Endothelial cell of umbilical vein (primary cell): Measurements from ENCODE around the gene KCP.

Source experiments
- EZH2 ChIP-seq: IDR thresholded peaks from 2 replicates; pipeline ENCODE4 v1.6.1; 2012; ENCODE audit warnings: borderline replicate concordance, low read depth, mild to moderate bottlenecking, moderate library complexity, low read length, inconsistent platforms; ENCODE audit not compliant: severe bottlenecking
- FOS ChIP-seq: IDR thresholded peaks from 2 replicates; pipeline ENCODE4 v1.6.1; 2011; ENCODE audit warnings: mild to moderate bottlenecking, low read length, moderate library complexity, borderline replicate concordance; ENCODE audit not compliant: insufficient read depth
- GATA2 ChIP-seq: IDR thresholded peaks from 2 replicates; pipeline ENCODE4 v1.7.0; 2011; ENCODE audit warnings: low read depth, mild to moderate bottlenecking, moderate library complexity, mixed read lengths, low read length; ENCODE audit not compliant: insufficient read length, insufficient read depth
- JUN ChIP-seq: IDR thresholded peaks from 2 replicates; pipeline ENCODE4 v1.6.1; 2011; ENCODE audit warnings: borderline replicate concordance, low read depth; ENCODE audit not compliant: insufficient read length, insufficient read depth
- MYC ChIP-seq: IDR thresholded peaks from one replicate; pipeline ENCODE4 v1.6.1; 2011; ENCODE audit warnings: mild to moderate bottlenecking, low read depth, low read length
- POLR2A ChIP-seq: IDR thresholded peaks from 2 replicates; pipeline ENCODE4 v1.6.1; 2012; ENCODE audit warnings: low read depth, mild to moderate bottlenecking, control low read depth, low read length
- POLR2AphosphoS5 ChIP-seq: IDR thresholded peaks from 2 replicates; pipeline ENCODE4 v1.6.1; 2012; ENCODE audit warnings: low read depth, mild to moderate bottlenecking, control low read depth, low read length, moderate library complexity; ENCODE audit not compliant: insufficient read depth
- TF ChIP-seq, protein P1 (sequence below), 2 donors: IDR thresholded peaks; 1 replicate in 1 of 2; 2 replicates in 1 of 2; pipeline ENCODE4 v1.5.1; 2011; ENCODE audit warnings: low read length in 2 of 2, mild to moderate bottlenecking in 2 of 2, moderate library complexity in 2 of 2, control low read depth in 1 of 2, inconsistent platforms in 1 of 2, low read depth in 1 of 2; ENCODE audit not compliant: insufficient read depth in 1 of 2; ENCODE audit errors: extremely low read depth in 1 of 2
- TF ChIP-seq, protein P2 (sequence below): IDR thresholded peaks from 2 replicates; pipeline ENCODE4 v1.6.1; 2011; ENCODE audit not compliant: insufficient read depth, insufficient read length

DNA sequence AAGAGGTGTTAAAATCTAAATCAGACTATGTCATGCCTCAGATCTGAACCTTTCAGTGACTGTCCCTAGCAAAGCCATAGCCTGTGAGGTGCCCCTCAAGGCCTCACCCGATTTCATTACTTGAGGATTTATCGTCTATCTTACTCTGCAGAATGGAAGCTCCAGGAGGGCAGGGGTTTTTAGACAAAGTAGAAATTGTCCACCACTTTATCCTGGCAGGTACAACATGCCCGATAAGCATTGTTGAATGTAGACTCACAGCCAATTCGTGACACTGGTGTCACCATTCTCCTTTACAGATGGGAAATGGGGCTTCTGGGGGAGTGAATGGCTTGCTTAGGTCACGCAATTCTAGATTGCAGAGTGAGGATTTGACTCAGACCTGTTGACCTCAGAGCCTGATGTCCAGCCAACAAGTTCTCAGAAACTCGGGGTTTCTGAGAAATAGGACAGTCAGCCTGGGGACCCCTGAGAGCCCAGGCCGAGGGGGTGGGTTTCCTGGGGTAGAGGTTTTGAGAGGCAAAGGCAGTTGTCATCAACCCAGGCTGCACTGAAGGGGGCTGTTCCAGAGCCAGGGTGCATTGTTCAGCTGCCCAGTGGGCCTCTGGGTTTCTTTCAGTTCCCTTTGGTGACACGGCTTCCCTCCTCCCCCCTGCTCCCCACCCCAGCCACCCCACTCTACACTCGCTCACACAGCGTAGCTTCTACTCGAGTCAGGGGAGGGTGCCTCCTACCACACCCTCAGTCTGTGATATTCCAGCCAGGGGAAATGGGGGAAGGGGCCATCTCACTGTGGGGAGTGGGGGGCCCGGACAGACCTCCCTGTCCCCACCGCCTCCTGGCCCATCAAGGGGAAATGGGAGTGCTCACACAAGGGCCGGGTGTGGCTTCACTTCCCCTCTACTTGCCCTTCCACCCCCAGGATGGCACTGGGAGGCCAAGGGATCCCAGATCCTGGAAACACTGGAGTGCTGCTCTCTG, 24.1 kb upstream of the KCP start:
- TF ChIP-seq, protein P1, sequence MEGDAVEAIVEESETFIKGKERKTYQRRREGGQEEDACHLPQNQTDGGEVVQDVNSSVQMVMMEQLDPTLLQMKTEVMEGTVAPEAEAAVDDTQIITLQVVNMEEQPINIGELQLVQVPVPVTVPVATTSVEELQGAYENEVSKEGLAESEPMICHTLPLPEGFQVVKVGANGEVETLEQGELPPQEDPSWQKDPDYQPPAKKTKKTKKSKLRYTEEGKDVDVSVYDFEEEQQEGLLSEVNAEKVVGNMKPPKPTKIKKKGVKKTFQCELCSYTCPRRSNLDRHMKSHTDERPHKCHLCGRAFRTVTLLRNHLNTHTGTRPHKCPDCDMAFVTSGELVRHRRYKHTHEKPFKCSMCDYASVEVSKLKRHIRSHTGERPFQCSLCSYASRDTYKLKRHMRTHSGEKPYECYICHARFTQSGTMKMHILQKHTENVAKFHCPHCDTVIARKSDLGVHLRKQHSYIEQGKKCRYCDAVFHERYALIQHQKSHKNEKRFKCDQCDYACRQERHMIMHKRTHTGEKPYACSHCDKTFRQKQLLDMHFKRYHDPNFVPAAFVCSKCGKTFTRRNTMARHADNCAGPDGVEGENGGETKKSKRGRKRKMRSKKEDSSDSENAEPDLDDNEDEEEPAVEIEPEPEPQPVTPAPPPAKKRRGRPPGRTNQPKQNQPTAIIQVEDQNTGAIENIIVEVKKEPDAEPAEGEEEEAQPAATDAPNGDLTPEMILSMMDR (IDR thresholded peaks at IDR 0.05; ENCODE audit: extremely low read depth in 1 of 2, insufficient read depth in 1 of 2, low read depth in 1 of 2, low read length in 2 of 2) = no peak
- TF ChIP-seq, protein P2, sequence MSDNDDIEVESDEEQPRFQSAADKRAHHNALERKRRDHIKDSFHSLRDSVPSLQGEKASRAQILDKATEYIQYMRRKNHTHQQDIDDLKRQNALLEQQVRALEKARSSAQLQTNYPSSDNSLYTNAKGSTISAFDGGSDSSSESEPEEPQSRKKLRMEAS = no peak
- TF ChIP-seq POLR2AphosphoS5 (no peak), POLR2A (no peak), EZH2 (no peak), JUN (no peak), MYC (no peak), GATA2 (no peak), FOS (no peak)
